ENCODE measurements around the gene YBX3.

Gene YBX3

DNA sequence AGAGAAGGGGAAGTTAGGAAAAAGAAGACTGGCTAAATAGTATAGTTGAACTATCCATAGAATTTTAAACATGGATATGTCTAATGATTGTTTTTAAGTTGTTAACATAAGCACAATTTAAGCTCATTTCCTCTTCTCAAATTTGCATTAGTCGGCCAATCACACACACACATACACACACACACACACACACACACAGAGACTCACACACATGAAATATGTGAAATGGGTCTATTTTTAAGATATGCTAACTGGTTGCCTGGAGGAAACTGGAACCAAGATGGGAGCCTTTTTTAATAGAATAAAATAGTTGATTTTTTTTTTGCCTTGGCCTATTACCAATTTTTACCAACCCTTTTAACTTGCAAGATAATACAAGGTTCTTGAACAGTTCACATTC, 25.3 kb downstream of the YBX3 start:
- Histone ChIP-seq H3K4me1 (ENCODE audit: control insufficient read depth, low read length) (no peaks in the 10 kb centered on the region), H4K20me1 (ENCODE audit: control insufficient read depth, insufficient read depth, low read depth, low read length) (no peaks in the 10 kb centered on the region), H3K4me2 (ENCODE audit: low read length) (no peak overlapping the region), H3K27me3 (ENCODE audit: control insufficient read depth, low read length) (no peaks in the 10 kb centered on the region), H3K9me3 (ENCODE audit: control insufficient read depth, insufficient read depth, low read length) (no peaks in the 10 kb centered on the region), H3K9me2 (replicated peaks; ENCODE audit: control insufficient read depth, low read length) (no peaks in the 10 kb centered on the region), H3K79me2 (ENCODE audit: control insufficient read depth, low read length) (no peaks in the 10 kb centered on the region), H3K27ac (ENCODE audit: low read depth, low read length) (no peak overlapping the region), H3K36me3 (ENCODE audit: control insufficient read depth, low read length) (no peaks in the 10 kb centered on the region), H3F3A (ENCODE audit: control insufficient read depth, insufficient read depth) (no peaks in the 10 kb centered on the region), H3K4me3 (ENCODE audit: low read length) (no peak overlapping the region)
- TF ChIP-seq EZH2phosphoT487 (IDR thresholded peaks at IDR 0.05; ENCODE audit: borderline replicate concordance, low read length): no peak
- TF ChIP-seq, protein P1, sequence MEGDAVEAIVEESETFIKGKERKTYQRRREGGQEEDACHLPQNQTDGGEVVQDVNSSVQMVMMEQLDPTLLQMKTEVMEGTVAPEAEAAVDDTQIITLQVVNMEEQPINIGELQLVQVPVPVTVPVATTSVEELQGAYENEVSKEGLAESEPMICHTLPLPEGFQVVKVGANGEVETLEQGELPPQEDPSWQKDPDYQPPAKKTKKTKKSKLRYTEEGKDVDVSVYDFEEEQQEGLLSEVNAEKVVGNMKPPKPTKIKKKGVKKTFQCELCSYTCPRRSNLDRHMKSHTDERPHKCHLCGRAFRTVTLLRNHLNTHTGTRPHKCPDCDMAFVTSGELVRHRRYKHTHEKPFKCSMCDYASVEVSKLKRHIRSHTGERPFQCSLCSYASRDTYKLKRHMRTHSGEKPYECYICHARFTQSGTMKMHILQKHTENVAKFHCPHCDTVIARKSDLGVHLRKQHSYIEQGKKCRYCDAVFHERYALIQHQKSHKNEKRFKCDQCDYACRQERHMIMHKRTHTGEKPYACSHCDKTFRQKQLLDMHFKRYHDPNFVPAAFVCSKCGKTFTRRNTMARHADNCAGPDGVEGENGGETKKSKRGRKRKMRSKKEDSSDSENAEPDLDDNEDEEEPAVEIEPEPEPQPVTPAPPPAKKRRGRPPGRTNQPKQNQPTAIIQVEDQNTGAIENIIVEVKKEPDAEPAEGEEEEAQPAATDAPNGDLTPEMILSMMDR (IDR thresholded peaks at IDR 0.05; ENCODE audit: low read depth, low read length, poor library complexity, severe bottlenecking): no peak

DNA sequence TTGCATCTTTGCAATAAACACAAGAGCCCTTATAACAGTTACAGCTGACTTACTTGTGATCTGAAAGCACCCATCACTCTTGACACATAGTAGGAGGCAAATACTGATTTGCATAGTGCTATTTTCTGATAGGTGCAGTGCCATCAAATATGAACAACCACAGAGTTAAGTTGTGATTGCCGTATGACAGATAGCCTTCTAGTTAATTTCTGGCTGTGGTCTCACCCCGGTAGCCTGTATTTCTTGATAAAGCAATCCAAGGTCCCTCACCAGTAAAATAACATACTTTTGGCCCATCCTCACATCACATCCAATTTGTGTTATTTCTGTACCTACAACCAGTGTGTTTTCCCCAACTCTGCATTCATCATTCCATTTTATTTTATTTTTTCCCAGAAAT, 26.0 kb downstream of the YBX3 start:
- Histone ChIP-seq H3K27me3 (ENCODE audit: control insufficient read depth, low read length) (no peaks in the 10 kb centered on the region), H4K20me1 (ENCODE audit: control insufficient read depth, insufficient read depth, low read depth, low read length) (no peaks in the 10 kb centered on the region), H3K9me2 (replicated peaks; ENCODE audit: control insufficient read depth, low read length) (no peaks in the 10 kb centered on the region), H3K36me3 (ENCODE audit: control insufficient read depth, low read length) (no peaks in the 10 kb centered on the region), H3K4me2 (ENCODE audit: low read length) (no peak overlapping the region), H3K4me1 (ENCODE audit: control insufficient read depth, low read length) (no peaks in the 10 kb centered on the region), H3K9me3 (ENCODE audit: control insufficient read depth, insufficient read depth, low read length) (no peaks in the 10 kb centered on the region), H3K4me3 (ENCODE audit: low read length) (no peak overlapping the region), H3K27ac (ENCODE audit: low read depth, low read length) (no peak overlapping the region), H3F3A (ENCODE audit: control insufficient read depth, insufficient read depth) (no peaks in the 10 kb centered on the region), H3K79me2 (ENCODE audit: control insufficient read depth, low read length) (no peaks in the 10 kb centered on the region)
- TF ChIP-seq EZH2phosphoT487 (IDR thresholded peaks at IDR 0.05; ENCODE audit: borderline replicate concordance, low read length): no peak
- TF ChIP-seq, protein P1 (IDR thresholded peaks at IDR 0.05; ENCODE audit: low read depth, low read length, poor library complexity, severe bottlenecking): no peak

DNA sequence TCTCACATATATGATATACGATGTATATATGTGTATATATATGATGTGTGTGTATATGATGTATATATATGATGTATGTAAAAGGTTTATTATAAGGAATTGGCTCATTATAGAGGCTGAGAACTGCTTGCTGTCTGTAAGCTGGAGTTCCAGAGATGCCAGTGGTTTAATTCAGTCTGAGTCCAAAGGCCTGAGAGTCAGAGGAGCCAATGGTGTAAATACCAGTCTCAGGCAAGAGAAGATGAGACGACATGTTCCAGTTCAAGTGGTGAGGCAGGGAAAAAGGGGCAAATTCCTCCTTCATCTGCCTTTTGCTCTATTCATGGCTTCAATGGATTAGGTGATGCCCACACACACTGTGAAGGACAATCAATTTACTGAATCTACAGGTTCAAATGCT, 32.2 kb downstream of the YBX3 start:
- Histone ChIP-seq H3K27ac (ENCODE audit: low read depth, low read length) (no peak overlapping the region), H3F3A (ENCODE audit: control insufficient read depth, insufficient read depth) (no peaks in the 10 kb centered on the region), H3K9me2 (replicated peaks; ENCODE audit: control insufficient read depth, low read length) (no peaks in the 10 kb centered on the region), H3K79me2 (ENCODE audit: control insufficient read depth, low read length) (no peaks in the 10 kb centered on the region), H3K36me3 (ENCODE audit: control insufficient read depth, low read length) (no peaks in the 10 kb centered on the region), H4K20me1 (ENCODE audit: control insufficient read depth, insufficient read depth, low read depth, low read length) (no peaks in the 10 kb centered on the region), H3K27me3 (ENCODE audit: control insufficient read depth, low read length) (no peaks in the 10 kb centered on the region), H3K9me3 (ENCODE audit: control insufficient read depth, insufficient read depth, low read length) (no peaks in the 10 kb centered on the region), H3K4me3 (ENCODE audit: low read length) (no peak overlapping the region), H3K4me2 (ENCODE audit: low read length) (no peak overlapping the region), H3K4me1 (ENCODE audit: control insufficient read depth, low read length) (no peaks in the 10 kb centered on the region)
- no peak for TF ChIP-seq EZH2phosphoT487 (IDR thresholded peaks at IDR 0.05; ENCODE audit: borderline replicate concordance, low read length)
- TF ChIP-seq, protein P1 (IDR thresholded peaks at IDR 0.05; ENCODE audit: low read depth, low read length, poor library complexity, severe bottlenecking): no peak

DNA sequence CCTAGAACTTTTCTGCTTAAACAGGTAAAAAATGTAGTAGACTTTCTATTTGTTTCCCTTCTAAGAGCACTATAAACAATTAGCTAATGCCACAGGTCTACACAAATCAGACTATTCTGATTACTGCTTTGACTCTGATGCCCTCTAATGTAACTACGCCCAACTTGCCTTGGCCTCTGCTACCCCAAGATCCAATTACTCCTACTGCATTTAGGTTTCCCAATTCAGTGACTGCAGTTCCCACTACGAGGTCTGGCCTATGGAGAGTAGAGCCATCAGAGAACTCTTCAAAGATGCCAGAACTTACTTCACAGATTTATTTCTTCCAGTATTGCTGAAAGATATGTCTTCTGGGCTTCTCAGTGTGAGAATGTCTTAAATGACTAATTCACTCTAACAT, 34.0 kb downstream of the YBX3 start:
- no peaks in the 10 kb centered on the region for H4K20me1 ChIP-seq (ENCODE audit: control insufficient read depth, insufficient read depth, low read depth, low read length)
- no peaks in the 10 kb centered on the region for H3K79me2 ChIP-seq (ENCODE audit: control insufficient read depth, low read length)
- no peaks in the 10 kb centered on the region for H3K36me3 ChIP-seq (ENCODE audit: control insufficient read depth, low read length)
- H3K4me3 ChIP-seq (ENCODE audit: low read length): no peak overlapping the region
- no peak overlapping the region for H3K4me2 ChIP-seq (ENCODE audit: low read length)
- H3K27ac ChIP-seq (ENCODE audit: low read depth, low read length): no peak overlapping the region
- no peaks in the 10 kb centered on the region for H3K27me3 ChIP-seq (ENCODE audit: control insufficient read depth, low read length)
- H3K4me1 ChIP-seq (ENCODE audit: control insufficient read depth, low read length): no peaks in the 10 kb centered on the region
- no peaks in the 10 kb centered on the region for H3K9me3 ChIP-seq (ENCODE audit: control insufficient read depth, insufficient read depth, low read length)
- H3K9me2 ChIP-seq (replicated peaks; ENCODE audit: control insufficient read depth, low read length): no peaks in the 10 kb centered on the region
- H3F3A ChIP-seq (ENCODE audit: control insufficient read depth, insufficient read depth): no peaks in the 10 kb centered on the region
- TF ChIP-seq EZH2phosphoT487 (IDR thresholded peaks at IDR 0.05; ENCODE audit: borderline replicate concordance, low read length): no peak
- TF ChIP-seq, protein P1 (IDR thresholded peaks at IDR 0.05; ENCODE audit: low read depth, low read length, poor library complexity, severe bottlenecking): no peak

Measured in DOHH2 (cell line).